Dermis blood vessel endothelial cell (primary cell): Measurements from ENCODE around the gene SUGCT. TPM values are rescaled to one million over a fixed set of nuclear protein-coding genes. Genes with fewer than 3 reads are reported as not detected.

Experiments
- DNase-seq: peaks from one replicate; pipeline ENCODE4 v3.0.0; 2010
- total RNA-seq: library from RNA; depleted of rRNA; stranded (reverse); fragments of >200 nt; gene quantifications from 2 replicates; pipeline ENCODE4 v1.2.3, GENCODE V29; 2014

The SUGCT gene
- total RNA-seq, 1 donor from 2014 or later: 1.0 TPM

GRCh38 chr7:40839881-40840280 is 705.1 kb downstream of the SUGCT start:
- DNase-seq: no peak

- no peak for DNase-seq
These were observed 706.2 kb downstream of the SUGCT start for GRCh38 chr7:40840990-40841389.

GRCh38 chr7:40842641-40843040 is 707.8 kb downstream of the SUGCT start:
- DNase-seq: no peak

- no peak for DNase-seq
These were observed 708.7 kb downstream of the SUGCT start for GRCh38 chr7:40843338-40843985.

- no peak for DNase-seq
These were observed 711.1 kb downstream of the SUGCT start for GRCh38 chr7:40845943-40846342.

GRCh38 chr7:40847921-40848320 is 713.1 kb downstream of the SUGCT start:
- no peak for DNase-seq

GRCh38 chr7:40848541-40849221 is 713.9 kb downstream of the SUGCT start:
- no peak for DNase-seq

GRCh38 chr7:40850017-40850416 is 715.2 kb downstream of the SUGCT start:
- DNase-seq: no peak

GRCh38 chr7:40851001-40851400 is 716.2 kb downstream of the SUGCT start:
- DNase-seq: no peak

- no peak for DNase-seq
These were observed 724.3 kb downstream of the SUGCT start for GRCh38 chr7:40859076-40859475.

- DNase-seq: no peak
These were observed 725.2 kb downstream of the SUGCT start for GRCh38 chr7:40859965-40860543.

- no peak for DNase-seq
These were observed 730.8 kb downstream of the SUGCT start for GRCh38 chr7:40865441-40866233.

- DNase-seq: no peak
These were observed 731.8 kb downstream of the SUGCT start for GRCh38 chr7:40866601-40867000.

GRCh38 chr7:40870108-40870507 is 735.3 kb downstream of the SUGCT start:
- no peak for DNase-seq

- DNase-seq: no peak
These were observed 738.4 kb downstream of the SUGCT start for GRCh38 chr7:40873248-40873647.

- no peak for DNase-seq
These were observed 740.0 kb downstream of the SUGCT start for GRCh38 chr7:40874756-40875155.

GRCh38 chr7:40876601-40877000 is 741.8 kb downstream of the SUGCT start:
- no peak for DNase-seq

GRCh38 chr7:40879941-40880543 is 745.2 kb downstream of the SUGCT start:
- DNase-seq: no peak

GRCh38 chr7:40880581-40880980 is 745.8 kb downstream of the SUGCT start:
- DNase-seq: no peak

GRCh38 chr7:40881405-40881926 is 746.7 kb downstream of the SUGCT start:
- DNase-seq: no peak

- no peak for DNase-seq
These were observed 747.4 kb downstream of the SUGCT start for GRCh38 chr7:40882071-40882658.

GRCh38 chr7:40883826-40884225 is 749.0 kb downstream of the SUGCT start:
- no peak for DNase-seq
